Ureter (tissue), 1 donor: ENCODE data around the gene IFI27. TPM values are rescaled to one million over a fixed set of nuclear protein-coding genes. Genes with fewer than 3 reads are reported as not detected.

ENCODE experiments used
- DNase-seq: peaks from one replicate; pipeline ENCODE4 v3.0.0-alpha.2; 2020; ENCODE audit warnings: low spot score
- total RNA-seq: library from RNA; stranded (reverse); gene quantifications from one replicate; pipeline ENCODE4 v1.2.4, GENCODE V29; 2023
- donor health status: DM: yes; HTN: yes; CAD: no.

Gene IFI27
- total RNA-seq, 1 donor from 2014 or later: 62.6 TPM

GRCh38 chr14:94124582-94125377 lies 14.2 kb downstream of the IFI27 start:
- peak; percentile 13 for DNase-seq

- DNase-seq: peak; percentile 30
Observed at GRCh38 chr14:94125659-94126418, 15.3 kb downstream of the IFI27 start.

GRCh38 chr14:94126419-94126677 lies 15.8 kb downstream of the IFI27 start:
- DNase-seq: peak; percentile 23

DNA sequence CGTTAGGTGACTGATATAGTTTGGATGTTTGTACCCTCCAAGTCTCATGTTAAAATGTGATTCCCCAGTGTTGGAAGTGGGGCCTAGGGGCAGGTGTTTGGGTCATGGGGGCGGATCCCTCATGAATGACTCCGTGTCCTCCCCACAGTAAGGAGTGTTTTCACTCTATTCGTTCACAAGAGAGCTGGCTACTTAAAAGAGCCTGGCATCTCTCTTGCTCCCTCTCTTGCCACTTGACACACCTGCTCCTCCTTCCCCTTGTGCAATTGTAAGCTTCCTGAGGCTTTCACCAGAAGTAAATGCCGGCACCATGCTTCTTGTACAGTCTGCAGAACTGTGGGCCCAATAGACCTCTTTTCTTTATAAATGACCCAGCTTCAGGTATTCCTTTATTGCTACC lies 16.3 kb downstream of the IFI27 start:
- no peak for DNase-seq

DNA sequence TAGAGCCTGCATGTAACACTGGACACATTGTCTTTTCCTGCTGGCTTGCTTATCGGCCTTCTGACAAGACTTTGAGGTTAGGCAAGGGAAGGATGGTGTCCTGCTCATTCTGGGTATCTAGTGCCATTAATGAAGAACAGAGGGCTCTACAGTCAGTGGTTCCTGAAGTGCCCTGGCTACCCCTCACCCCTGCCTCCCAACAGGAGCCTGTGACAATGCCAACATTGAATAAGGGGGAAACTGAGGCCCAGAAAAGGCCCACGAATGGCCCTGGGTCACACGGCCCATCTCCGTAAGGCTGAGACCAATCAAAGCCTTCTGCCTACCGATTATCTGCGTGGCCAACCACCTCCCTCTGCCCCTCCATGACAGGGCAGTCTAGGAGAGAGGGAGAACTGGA lies 16.8 kb downstream of the IFI27 start:
- DNase-seq: peak; percentile 30

GRCh38 chr14:94128216-94128839 lies 17.8 kb downstream of the IFI27 start:
- peak; percentile 38 for DNase-seq

DNA sequence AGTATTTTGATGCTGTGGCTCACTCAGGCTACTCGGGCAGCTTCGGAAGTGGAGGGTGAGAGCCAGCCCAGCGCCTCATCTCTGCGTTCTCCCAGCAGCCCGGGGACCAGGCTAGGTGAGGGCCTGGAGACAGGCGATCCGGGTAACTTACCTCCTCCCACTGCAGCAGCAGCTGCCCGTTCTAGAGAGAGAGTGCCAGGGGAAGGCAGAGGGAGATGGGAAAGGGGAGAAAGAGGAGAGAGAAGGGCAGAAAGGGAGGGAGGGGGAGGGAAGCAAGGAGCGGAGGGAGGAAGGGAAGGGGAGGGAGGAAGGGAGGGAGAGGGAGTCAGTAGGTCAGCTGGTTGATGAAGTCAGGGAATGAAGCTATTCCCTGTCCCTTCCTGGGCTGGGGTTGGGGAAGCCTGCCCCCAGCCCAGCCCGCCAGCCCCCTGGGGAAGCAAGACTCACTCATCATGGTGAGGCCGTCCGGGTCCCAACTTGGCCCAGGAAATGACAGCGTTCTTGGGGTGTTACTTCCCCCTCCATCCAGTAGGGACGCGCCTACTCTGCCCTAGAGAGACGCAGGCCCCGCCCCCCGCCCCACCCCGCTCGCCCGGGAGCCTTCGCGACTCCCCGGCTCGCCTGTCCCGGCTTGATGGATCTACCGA lies 18.7 kb downstream of the IFI27 start, which contains the start of gene IFI27L2:
IFI27L2 (minus strand) TSS at position 494 of the 647 bp plus-strand sequence; CDS start at position 454, 40 bp downstream.
- DNase-seq: peak; percentile 64

GRCh38 chr14:94129758-94130414 lies 19.4 kb downstream of the IFI27 start:
- peak; percentile 38 for DNase-seq

- no peak for DNase-seq
Observed at GRCh38 chr14:94132285-94132887, 21.9 kb downstream of the IFI27 start.

DNA sequence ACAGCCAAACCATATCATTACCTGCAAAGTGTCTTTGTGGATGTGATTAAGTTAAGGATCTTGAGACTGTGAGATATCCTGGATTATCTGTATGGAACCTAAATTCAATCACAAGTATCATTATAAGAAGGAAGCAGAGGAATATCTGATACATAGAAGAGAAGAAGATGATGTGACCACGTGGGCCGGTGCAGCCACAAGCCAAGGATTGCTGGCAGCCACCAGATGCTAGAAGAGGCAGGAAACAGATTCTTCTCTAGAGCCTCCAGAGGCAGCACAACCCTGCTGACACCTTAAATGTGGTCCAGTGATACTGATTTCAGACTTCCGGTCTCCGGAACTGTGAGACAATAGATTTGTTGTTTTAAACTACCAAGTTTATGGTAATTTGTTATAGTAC lies 24.9 kb downstream of the IFI27 start:
- no peak for DNase-seq

DNA sequence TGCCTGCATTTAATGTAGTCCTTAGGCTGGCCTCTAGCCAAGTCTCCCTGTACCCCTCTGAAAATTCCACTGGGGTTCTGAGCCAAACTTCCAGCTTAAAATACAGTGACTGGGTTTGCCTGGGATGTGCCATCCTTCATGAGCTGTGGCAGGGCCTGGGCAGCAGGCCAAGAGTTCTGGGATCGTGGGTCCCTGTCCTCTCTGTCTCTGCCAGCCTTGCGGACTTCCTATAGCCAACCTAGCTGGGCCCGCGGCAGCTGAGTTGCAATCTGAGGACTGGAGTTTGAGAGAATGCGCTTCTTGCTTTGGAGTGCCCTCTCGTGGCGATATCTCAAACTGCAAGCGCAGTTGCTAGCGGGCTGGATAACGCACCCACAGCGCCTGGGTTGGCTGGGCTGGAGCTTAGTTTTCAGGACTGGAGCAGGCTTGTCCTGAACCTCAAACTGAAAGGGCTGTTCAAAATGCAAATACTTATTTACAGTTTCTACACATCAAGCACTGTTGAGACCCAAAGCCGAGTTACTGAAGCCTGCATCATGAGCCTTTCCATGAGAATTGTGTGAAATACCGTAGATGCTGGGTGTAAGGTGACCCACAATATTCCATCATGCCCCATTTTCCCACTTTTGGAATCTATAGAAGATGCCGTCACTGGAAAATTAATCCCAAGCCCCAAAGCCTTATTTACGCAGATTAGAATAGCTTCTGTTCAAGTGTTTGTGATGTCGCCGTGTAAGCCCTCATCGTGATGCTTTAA lies 26.2 kb downstream of the IFI27 start:
- DNase-seq: peak; percentile 89

DNA sequence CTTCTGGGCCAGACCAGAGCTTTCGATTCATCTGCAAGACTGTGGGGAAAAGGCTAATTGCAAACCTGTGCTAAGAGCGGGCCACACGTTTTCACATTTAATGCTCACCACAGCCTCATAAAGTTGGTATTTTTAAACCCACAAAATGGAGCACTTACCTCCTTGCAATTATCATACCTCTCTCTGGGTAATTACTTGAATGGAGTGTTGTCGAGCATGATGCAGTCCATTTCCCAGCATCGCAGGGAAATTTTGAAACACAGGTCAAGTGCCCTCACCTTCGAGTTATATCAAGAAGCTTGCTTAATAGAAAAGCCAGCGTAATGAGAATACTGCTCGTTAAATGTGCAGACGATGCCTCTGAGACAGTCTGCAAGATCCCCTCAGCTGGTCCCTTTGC lies 27.7 kb downstream of the IFI27 start:
- DNase-seq: no peak

GRCh38 chr14:94139006-94139405 lies 28.5 kb downstream of the IFI27 start:
- no peak for DNase-seq

DNA sequence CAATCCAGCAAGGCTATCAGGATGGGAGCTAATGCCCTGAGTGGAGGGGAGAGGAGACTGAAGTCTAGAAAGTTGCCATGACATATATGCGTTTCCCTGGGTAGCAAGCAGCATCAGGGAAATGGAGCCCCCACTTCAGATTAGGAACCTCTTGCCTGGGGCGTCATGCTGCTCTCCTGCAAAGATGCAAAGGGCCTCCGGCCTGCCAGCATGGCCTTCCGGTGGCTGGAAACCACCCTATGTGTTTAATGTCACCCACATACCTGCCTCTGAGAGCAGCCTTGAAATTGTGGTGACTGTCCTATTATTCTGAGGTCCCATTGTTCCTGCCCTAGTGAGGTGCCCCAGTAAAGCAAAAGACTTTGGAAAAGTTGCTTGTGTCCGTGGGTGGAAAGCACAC lies 28.9 kb downstream of the IFI27 start:
- DNase-seq: no peak

- DNase-seq: no peak
Observed at GRCh38 chr14:94142247-94142646, 31.7 kb downstream of the IFI27 start.

GRCh38 chr14:94142836-94143235 lies 32.3 kb downstream of the IFI27 start:
- no peak for DNase-seq

DNA sequence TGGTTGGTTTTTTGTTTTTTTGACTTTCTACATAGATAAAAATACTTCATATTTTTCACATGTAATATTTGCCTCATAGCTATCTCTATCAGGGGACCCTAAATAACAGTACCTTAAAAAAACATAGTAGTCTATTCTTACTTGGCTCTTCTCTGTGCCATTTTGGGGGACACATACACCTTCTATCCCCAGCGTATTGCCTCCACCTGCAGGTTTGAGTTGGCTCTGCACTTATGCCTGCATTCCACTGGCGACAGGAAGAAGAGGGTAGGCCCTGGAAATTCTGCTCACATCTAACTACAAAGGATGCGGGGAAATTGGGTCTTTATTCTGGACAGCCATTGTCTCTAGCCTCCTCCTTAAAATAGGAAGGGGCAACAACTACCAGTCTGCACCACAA lies 32.7 kb downstream of the IFI27 start:
- DNase-seq: no peak

DNA sequence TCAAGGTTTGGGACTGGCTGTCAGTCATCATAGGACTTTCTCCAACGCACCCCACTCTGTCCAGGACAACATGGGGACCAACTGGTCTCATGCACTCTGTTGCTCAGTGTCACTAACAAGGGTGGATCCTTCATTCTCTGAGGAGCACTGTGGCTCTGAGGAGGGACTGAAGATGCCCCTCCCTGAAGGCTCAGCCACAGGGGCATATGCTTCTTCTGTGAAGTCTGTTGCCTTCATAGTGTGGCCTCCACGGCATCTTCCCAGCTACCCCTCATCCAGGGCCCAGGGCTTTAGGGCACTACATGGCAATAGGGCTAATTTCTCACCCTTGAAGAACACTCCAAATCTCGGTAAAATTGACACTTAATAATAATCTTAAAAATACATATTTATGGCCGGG lies 33.2 kb downstream of the IFI27 start:
- no peak for DNase-seq

GRCh38 chr14:94144765-94145164 lies 34.2 kb downstream of the IFI27 start:
- no peak for DNase-seq

DNA sequence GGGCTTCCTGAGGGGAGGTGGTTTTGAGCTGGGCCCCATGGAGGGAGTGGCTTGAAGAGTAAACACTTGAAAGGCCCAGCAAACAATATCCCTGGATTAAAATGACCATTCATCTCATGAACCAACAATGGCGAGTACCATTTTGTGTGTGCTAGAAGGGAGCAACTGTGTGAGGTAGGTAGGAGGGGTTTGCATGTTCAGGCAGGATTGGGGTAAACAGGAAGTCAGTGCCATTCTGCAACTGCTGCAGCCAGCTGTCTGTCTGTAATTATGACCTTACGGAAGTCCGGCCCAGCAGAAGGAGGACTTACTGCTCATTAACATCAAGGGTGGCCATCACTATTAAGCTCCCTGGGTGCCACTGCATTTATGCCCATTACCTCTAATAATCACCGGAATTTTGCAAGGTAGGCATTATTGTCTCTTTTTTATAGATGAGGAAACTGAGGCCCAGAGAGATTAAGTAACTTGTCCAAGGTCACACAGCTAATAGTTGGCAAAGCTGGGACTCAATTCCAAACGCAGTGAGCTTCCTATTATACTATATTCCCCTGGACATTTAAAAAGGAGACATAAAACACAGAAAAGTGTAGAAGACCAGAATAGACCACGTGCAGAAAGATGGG lies 35.5 kb downstream of the IFI27 start:
- DNase-seq: no peak
